GM21360 (cell line): ENCODE results near the gene PRADC1.
A peak's percentile ranks its signal among the peaks of the same experiment; 100 is the strongest.

Experiments
- ATAC-seq: cut with Tn5 transposase; IDR thresholded peaks from one replicate; pipeline ENCODE4 v1.9.1; 2021; ENCODE audit warnings: mild to moderate bottlenecking, moderate library complexity; ENCODE audit not compliant: unreplicated experiment

Gene PRADC1

DNA sequence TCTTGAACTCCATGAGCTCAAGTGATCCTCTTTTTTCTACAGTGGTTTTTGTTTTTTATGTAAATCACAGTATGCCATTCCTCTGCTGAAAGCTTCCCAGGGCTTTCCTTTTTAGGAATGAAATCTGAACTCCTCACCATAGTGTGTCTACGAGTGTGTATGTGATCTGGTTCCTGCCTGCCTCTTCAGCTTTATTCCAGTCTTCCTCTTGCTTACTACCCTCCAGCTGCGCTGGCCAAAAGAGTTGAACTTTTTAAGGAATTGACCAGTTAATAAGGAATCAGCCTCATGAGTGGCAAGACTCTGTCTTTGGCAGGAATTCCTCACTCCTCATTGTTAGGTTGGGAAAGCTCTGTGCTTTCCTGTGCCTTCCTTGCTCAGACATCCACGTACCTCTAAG lies 5.1 kb upstream of the PRADC1 start:
- ATAC-seq, result no peak

DNA sequence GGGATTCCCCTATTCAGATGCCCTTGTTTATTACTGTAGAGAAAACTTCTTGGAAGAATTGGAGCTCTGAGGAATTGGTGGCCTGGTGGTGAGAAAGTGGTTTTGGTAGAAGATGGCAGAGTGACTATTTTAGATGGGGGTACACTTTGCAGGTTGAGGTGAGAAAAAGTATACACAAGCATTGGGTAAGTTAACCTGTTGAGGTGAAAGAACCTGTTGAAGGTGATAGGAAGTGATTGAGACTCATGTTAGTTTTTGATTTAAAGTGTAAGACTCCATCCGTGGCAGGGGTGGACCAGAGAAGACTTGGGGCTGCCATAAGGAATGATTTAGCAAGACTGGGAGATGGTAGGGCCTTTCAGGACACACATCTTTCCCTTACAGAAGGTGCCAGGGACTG lies 4.1 kb upstream of the PRADC1 start:
- ATAC-seq, result no peak

GRCh38 chr2:73235315-73236028 lies 2.4 kb upstream of the PRADC1 start:
- no peak for ATAC-seq

DNA sequence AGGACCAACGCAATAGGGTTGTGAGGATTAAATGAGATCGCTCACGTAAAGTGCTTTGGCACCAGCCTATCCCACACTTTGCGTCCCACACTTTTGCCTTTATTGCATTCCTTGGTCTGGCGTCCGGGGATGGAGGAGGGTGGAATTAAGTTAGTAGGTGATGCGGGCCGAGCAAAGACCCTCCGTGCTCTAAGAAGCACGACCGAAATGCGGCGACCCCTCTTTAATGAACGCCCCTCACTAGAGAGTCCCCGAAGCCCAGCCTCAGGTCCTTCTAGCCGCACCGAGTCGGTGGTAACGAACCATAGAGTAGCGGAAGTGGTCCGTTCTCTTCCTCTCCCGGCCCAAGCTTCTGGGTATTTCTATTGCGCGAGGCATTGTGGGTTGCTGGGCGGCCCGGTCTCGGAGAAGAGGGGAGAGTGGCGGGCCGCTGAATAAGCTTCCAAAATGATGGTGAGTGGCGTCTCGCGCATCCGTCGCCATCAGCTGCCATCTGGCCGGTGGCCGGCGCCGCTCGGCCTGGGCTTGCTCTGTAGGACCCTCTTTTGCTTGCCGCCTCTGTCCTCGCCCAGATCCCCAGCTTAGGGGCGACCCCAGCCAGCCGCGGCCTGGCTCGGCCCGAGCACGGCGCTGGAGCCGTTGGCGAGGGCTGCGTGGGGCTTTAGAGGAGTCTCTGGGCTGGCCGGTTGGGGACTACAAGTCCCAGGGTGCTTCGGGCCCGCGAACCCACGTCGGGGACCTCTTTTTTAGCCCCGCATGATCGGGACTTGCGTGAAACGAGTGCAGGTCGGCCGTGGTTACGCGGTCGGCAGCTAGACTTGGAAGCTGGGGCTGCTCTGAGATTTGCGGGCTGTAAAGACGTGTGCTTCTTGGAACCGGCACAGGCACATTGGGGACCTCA lies 1.1 kb upstream of the PRADC1 start, which contains the start of gene CCT7:
TSS of gene CCT7 (plus strand) at position 377 of the 901 bp plus-strand sequence. CDS start at position 448, 71 bp downstream.
- ATAC-seq, result peak; percentile 50

DNA sequence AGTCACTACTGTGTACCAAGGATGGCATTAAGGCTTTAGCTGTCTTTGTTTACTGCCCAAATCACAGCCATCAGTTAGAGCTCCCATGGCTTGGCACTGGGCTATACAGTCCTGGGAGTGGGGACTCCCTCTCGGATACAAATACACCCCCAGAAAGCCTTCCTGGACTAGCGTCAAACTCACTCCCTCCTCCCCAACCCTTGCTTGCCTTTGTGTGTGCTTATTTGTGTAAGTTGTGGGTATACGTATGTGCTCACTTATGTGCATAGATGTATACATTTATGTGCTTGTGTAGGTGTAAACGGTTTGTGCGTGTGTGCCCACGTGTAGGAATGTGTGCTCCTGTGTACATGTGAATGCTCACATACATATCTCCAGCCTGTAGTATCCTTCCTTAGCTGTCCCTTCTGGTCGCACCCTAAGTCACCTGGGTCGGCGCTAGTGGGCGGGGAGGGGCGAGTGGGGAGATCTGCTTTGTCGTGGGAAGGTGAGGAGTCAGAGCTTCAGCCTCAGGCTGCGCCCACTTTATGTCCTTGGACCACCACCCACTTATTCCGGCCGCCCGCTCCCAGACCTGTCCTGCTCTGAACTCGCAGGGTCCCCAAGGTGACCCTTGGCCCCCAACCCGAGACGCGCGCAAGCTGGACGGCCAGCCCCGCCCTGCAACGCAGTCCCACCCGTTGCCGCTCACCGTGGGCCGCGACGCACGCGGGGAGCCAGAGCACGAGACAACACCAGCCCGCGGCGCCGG lies 461 bp downstream of the PRADC1 start:
- ATAC-seq, result peak; percentile 18

DNA sequence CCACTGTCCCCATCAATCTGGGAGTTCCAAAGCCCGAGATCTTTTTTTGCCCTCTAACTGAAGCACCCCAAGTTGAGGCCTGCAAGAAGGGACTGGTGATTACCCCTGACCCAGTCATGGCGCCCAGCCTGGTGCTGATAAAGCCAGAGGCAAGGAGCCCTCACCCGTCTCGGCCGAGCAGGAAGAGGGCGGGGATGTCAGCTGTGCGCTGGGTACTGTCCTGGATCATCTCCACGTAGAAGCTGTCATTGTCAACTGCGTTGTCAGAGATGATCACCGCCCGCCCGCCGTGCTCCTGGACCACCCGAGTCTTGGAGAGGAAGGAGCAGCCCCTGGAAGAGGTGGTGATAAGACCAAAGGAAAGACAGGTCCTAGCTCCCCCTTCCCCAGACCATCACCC lies 4.4 kb downstream of the PRADC1 start:
- no peak for ATAC-seq

DNA sequence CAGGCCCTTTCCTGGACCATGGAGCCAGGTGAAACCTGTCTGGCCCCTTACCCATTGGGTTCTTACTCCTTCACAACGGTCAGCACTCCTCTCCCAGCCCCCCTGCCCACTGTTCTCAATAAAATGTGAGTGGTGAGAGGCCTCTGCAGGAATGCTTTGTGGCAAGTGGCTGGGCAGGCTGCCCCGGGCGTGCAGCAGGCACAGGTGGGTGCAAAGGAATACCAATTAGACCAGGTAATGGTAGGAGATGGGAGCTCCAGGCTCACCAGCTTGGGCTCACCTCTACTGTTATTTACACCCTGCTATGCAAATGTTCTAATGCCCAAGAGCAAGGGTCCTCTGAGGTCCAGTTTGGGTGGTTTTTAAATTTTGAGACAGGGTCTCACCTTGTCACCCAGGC lies 6.0 kb downstream of the PRADC1 start:
- no peak for ATAC-seq

DNA sequence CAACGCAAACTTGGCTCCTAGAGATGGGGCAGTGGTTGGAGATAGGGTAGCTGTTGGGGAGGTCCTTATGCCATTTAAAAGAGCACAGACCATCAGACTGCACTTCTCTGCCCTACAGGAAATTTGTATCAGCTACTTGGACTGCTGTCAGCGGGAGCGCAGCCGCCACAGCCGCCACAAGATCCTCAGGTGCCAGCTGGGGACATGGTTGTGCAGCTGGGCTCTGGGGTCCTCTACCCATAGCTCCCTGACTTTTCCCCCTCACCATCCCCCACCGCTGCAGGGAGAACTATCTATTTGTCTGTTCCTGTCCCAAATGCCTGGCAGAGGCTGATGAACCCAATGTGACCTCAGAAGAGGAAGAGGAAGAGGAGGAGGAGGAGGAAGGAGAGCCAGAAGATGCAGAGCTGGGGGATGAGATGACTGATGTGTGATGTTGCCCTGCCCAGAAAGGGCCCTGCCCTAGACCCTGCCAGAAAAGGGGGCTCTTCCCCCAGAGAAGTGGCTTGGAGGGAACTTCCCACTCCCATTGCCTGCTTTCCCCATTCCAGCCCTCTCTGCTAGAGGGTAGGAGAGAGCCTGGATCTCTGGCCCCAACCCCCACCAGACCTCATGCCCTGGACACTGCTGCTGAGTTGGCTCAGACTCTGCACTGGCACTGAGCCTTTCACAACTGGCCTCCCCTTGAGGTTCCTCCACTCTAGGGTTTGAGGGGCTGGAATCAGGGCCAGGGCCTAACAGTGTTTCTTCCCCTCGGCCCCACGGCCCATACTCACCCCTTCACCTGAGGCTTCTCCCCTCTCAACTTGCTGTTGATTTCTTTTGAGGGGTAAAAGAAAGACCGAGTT lies 7.3 kb downstream of the PRADC1 start:
- ATAC-seq, result no peak

DNA sequence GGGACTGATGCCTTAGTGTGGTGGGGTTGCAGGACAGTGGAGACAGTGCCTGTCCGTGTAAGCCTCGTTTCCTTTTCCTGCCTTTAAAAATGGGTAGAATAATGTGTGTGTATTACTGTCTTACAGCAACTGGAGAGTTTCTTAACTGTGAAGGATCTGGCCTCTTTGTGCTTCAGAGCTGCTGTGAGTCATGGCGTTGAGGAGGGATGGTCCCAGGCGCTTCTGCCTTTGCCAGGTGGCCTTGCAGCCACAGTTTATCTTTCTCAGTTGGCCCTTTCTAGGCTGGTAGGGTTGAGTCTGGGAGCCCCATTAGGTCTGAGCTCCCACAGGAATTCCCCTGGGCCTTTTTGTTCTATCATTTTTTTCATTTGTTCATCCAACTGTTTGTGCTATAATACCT lies 9.2 kb downstream of the PRADC1 start:
- ATAC-seq, result no peak

- no peak for ATAC-seq
Observed at GRCh38 chr2:73218298-73218697, 14.7 kb downstream of the PRADC1 start.

GRCh38 chr2:73217826-73218225 lies 15.2 kb downstream of the PRADC1 start:
- ATAC-seq, result no peak

DNA sequence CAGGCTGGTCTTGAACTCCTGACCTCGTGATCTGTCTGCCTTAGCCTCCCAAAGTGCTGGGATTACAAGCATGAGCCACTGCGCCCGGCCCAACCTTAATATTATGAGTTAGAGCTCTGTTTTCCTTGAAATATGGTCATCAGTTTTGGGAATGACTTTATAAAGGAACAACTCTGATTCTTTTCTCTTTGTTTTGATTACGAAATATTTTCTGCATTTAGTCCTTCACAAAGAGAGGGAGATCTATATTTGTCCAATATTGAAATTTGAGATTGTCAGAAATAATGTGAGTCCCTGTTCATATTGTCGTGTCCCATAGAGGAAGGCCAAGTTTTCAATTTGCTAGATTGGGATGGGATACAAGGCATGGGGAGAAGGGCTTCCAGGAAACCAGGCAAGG lies 15.9 kb downstream of the PRADC1 start:
- ATAC-seq, result no peak

DNA sequence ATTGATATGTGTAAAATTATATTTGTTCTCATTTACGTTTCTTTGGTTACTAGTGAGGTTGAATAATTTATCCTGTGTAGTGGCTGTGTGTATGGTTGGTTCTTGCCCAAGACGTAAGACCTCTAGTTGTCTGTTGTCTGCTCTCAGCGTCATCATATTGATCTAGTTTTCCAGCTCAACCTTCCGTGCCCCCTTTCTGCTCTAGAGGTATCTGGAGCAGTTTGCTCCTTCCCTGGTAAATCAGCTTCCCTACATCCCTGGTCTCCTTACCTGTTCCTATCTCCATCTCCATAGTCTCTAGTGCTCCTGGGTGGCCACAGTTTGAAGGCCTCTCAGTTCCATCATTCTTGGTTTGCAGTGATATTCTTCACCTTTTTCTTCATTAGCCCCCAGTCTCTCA lies 17.8 kb downstream of the PRADC1 start:
- ATAC-seq, result no peak

GRCh38 chr2:73214120-73215035 lies 18.7 kb downstream of the PRADC1 start, which contains the start of gene SMYD5:
SMYD5 (plus strand) TSS chr2:73214245; CDS start chr2:73214267, 22 bp downstream.
- ATAC-seq, result peak; percentile 92

DNA sequence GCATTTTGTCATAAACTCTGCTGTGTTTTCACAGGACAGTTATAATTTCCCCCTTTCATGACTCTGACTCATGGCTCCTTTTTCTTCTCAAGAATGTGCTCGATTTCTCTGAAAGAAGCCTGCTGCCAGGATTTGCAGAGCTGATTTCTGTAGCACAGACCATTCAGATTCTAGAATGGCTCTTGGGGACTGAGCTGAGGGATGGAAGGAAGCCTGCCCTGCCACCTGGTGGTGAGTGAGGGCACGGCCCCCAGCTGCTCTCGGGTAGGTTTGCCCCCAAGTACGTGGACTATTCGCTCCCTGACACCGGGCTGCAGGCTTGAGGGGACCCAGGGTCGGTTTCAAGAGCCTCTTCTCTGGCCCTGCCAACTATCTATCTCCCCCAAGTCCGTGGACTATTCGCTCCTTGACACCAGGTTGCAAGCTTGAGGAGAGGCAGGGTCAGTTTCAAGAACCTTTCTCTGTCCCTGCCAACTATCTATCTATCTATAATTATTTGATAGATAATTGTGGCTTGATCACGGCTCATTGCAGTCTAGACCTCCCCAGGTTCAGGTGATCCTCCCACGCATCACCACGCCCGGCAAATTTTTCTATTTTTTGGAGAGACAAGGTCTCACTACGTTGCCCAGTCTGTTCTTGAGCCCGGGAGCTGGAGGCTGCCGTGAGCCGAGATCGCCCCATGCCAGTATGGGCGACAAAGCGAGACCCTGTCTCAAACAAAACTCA lies 20.4 kb downstream of the PRADC1 start:
- ATAC-seq, result peak; percentile 57

GRCh38 chr2:73212098-73212447 lies 21.0 kb downstream of the PRADC1 start:
- ATAC-seq, result no peak

DNA sequence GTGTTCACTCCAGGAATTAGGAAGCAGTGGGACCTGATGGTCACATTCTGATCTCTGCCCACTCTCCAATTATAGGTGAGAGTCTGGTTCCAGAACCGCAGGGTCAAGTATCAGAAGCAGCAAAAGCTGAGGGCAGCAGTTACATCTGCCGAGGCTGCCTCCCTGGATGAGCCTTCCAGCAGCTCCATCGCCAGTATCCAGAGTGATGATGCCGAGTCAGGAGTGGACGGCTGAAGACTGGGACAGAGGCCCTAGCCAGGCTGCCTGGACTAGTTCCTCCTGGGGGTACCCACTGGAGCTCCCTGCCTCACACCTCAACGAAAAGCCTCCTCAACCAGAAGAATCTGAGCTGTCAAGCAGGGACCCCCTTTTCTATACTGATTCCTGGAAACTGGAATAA lies 22.3 kb downstream of the PRADC1 start:
- no peak for ATAC-seq

- ATAC-seq, result no peak
Observed at GRCh38 chr2:73210019-73210418, 23.0 kb downstream of the PRADC1 start.

GRCh38 chr2:73208258-73208657 lies 24.8 kb downstream of the PRADC1 start:
- ATAC-seq, result no peak
